ENCODE data around the gene CANT1. TPM values are rescaled to one million over a fixed set of nuclear protein-coding genes. Genes with fewer than 3 reads are reported as not detected.

CANT1 gene
- total RNA-seq, 4 donors from 2014 or later: 18.1 to 39.4 (median 28.4) TPM

DNA sequence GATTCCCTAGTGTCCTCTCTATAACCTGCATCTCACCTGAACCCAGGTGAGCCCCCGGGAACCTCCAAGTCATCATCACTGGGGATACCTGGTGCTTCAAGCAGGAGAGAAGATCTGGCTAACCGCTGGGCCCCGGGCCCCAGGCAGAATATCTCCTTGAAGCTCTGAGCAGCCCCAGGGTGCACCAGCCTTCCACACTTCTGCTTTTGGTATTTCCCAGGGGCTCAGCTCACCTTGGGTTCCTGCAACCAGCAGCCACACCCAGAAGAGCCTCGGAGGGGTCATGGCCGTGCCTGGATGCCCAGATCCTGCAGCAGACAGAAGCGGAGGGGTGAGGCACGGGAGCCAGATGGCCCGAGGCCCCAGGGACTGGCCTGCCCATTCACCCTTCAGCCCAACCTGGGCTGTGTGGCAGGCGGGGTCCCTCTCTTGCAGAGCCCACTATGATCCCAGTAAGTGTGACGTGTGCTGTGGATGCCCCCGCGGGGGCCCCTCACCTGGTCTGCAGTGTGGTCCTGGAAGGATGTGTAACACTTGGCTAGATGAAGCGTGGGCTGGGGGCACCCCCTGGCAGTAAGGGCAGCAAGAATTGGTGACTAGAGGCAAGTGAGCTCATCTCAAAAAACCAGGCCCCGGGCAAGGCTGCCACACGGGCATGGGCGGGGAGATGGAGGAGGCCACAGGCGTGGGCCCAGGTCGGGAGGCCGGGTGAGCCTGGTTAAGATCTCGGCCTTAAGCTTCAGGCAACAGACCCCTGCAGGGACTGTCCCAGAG, 32.5 kb downstream of the CANT1 start:
- no peak for DNase-seq (ENCODE audit: low spot score in 2 of 2)
- intact Hi-C loops (cut with DNase I; ENCODE audit: low total_unique reads): no loop called here
- H3K4me3 ChIP-seq (ENCODE audit: low read depth, poor library complexity, severe bottlenecking): no peak overlapping the region
- TF ChIP-seq, protein P1, sequence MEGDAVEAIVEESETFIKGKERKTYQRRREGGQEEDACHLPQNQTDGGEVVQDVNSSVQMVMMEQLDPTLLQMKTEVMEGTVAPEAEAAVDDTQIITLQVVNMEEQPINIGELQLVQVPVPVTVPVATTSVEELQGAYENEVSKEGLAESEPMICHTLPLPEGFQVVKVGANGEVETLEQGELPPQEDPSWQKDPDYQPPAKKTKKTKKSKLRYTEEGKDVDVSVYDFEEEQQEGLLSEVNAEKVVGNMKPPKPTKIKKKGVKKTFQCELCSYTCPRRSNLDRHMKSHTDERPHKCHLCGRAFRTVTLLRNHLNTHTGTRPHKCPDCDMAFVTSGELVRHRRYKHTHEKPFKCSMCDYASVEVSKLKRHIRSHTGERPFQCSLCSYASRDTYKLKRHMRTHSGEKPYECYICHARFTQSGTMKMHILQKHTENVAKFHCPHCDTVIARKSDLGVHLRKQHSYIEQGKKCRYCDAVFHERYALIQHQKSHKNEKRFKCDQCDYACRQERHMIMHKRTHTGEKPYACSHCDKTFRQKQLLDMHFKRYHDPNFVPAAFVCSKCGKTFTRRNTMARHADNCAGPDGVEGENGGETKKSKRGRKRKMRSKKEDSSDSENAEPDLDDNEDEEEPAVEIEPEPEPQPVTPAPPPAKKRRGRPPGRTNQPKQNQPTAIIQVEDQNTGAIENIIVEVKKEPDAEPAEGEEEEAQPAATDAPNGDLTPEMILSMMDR (IDR thresholded peaks at IDR 0.05): no peak
- TF ChIP-seq POLR2A (IDR thresholded peaks at IDR 0.05): no peak
- WGBS, 2 donors: 63 to 65% methylated on average over 20 of the region's 20 CpGs

DNA sequence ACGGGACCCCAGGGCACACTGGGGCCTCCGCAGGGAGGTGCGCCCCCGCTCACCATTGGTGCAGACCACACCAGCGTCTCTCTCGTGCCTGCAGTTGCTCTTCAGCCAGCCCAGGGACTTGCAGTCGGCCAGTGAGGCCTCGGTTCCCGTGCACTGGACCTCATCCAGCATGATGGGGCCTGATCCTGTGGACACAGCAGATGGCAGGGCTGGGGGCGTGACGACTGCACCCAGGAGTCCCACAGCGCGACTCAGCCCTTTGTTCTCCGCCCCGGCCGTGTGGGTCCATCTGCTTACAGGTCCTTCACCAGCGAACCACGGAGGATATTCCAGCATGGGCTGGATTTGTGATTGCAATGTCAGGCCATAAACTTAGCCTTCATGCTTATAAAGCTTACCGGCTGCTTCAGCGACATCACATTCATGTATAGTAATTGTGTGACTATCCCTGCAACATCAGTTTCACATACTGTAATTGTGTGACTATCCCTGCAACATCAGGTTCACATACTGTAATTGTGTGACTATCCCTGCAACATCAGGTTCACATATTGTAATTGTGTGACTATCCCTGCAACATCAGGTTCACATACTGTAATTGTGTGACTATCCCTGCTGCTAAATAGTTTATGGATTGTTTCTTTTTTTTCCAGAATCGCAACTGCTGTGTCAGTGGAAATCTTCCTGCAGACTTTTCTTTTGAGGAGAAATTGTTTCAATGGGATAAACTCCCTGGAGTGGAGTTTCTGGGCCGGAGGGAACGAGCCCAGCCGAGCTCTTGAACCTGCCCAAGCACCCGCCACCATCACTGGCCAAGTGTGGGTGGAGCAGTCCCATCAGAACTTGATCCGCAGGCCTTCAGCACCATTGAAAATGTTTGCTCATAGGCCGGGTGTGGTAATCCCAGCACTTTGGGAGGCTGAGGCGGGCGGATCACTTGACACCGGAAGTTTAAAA, 34.7 kb downstream of the CANT1 start:
- 47 to 50% methylated on average over 29 to 30 of the region's 30 CpGs for WGBS, 2 donors
- TF ChIP-seq POLR2A (IDR thresholded peaks at IDR 0.05): no peak
- TF ChIP-seq, protein P1 (IDR thresholded peaks at IDR 0.05): no peak
- intact Hi-C loops (cut with DNase I; ENCODE audit: low total_unique reads): loop anchor here (5.0 kb wide), 1 partner anchor 108 kb away; no protein-coding TSS in a partner anchor
- peak; percentile 79 to 96 for DNase-seq (ENCODE audit: low spot score in 2 of 2)
- no peak overlapping the region for H3K4me3 ChIP-seq (ENCODE audit: low read depth, poor library complexity, severe bottlenecking)

DNA sequence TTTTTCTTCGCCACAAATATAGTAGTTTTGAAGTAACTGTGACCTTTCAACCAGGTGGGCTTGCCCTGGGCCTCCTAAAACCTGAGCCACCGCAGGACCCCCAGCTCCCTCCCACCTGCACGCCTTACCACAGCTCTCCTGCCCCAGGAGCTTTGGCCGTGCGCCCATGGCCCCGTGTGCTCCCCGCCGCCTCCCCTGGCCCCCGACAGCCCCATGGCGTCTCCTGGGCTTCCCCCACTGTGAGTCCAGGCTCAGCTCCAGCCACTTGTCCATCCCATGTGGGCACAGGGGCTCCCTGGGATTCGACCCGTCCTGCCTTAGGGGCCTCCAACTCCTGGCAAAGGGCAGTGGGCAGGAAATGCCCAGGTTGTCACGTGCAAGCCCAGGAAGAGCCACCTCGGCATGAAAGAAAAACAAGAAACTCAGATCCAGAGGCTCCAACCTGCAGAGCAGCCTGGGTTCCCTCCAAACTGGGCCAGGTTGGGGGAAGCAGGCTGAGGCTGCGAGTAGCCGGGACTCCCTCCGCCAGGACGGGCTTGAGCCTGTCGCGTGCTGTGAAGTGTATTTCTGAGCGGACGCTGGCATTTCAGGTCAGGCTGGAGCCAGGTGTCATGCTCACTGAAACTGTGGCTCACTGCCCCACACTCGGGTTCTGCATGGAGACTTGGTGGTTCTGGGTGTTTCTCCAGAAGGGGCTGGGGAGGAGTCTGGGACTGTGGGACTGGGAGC, 35.6 kb downstream of the CANT1 start:
- no peak overlapping the region for H3K4me3 ChIP-seq (ENCODE audit: low read depth, poor library complexity, severe bottlenecking)
- no peak for DNase-seq (ENCODE audit: low spot score in 2 of 2)
- 74 to 81% methylated on average over 23 of the region's 23 CpGs for WGBS, 2 donors
- intact Hi-C loops (cut with DNase I; ENCODE audit: low total_unique reads): loop anchor here (5.0 kb wide), 1 partner anchor 107 kb away; no protein-coding TSS in a partner anchor
- TF ChIP-seq POLR2A (IDR thresholded peaks at IDR 0.05): no peak
- TF ChIP-seq, protein P1 (IDR thresholded peaks at IDR 0.05): no peak

DNA sequence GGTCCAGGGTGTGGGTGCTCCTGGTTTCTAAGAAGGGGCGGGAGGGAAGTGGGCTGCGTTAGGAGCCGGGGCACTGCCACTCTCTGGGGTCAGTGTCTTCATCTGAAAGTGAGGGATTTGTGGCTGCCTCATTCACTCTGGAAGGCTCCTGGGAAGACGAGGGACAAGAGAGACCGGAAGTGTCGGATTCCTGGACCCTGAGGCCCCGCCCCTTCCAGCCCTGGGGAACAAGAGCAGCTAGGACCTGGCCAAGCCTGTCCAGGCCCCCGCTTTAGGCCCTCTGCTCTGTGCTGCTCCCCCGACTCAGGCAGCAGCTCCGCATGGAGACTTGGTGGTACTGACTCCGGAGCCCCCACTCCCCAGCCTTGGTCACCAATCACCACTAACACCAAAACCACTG, 36.4 kb downstream of the CANT1 start:
- no peak overlapping the region for H3K4me3 ChIP-seq (ENCODE audit: low read depth, poor library complexity, severe bottlenecking)
- DNase-seq (ENCODE audit: low spot score in 2 of 2): no peak
- intact Hi-C loops (cut with DNase I; ENCODE audit: low total_unique reads): loop anchor here (5.0 kb wide), 1 partner anchor 106 kb away; no protein-coding TSS in a partner anchor
- WGBS, 2 donors: 68 to 81% methylated on average over 10 of the region's 11 CpGs
- TF ChIP-seq, protein P1 (IDR thresholded peaks at IDR 0.05): no peak
- TF ChIP-seq POLR2A (IDR thresholded peaks at IDR 0.05): no peak

DNA sequence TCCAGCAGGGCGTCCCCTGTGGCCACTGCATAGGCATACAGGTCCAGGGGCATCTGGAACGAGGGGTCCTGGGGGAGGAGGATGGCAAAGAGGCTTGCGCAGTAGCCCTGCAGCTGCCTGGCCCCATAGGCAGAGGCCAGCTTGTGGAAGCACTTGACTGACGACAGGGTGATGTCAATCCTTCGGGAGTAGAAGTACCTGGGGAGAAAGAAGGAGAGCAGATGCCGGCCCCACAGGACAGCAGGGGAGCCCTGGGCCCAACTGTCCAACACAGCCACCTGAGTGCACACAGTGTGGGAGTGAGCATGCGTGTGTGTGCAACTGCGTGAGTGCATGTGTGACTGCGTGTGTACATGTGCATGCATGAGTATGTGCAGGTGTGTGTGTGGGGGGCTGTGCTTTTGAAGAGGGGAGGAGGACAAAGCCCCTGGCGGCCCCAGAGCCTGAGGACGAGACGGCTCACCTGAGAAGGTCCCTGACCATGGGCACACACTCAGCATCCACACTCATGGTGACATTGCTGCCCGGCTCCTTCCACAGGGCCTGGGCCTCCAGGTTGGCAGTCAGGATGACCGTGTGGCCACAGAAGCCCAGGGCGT, 37.0 kb downstream of the CANT1 start:
- 92% methylated on average over 15 of the region's 15 CpGs for WGBS, 2 donors
- no peak for DNase-seq (ENCODE audit: low spot score in 2 of 2)
- TF ChIP-seq, protein P1 (IDR thresholded peaks at IDR 0.05): no peak
- TF ChIP-seq POLR2A (IDR thresholded peaks at IDR 0.05): no peak
- no peak overlapping the region for H3K4me3 ChIP-seq (ENCODE audit: low read depth, poor library complexity, severe bottlenecking)
- intact Hi-C loops (cut with DNase I; ENCODE audit: low total_unique reads): loop anchor here (5.0 kb wide), 1 partner anchor 105 kb away; no protein-coding TSS in a partner anchor
